GM21723 (cell line): Measurements from ENCODE around the gene MYORG.
A peak's percentile ranks its signal among the peaks of the same experiment; 100 is the strongest.

Experiments
- ATAC-seq: cut with Tn5 transposase; IDR thresholded peaks from one replicate; pipeline ENCODE4 v1.9.1; 2021; ENCODE audit warnings: mild to moderate bottlenecking, moderate library complexity; ENCODE audit not compliant: unreplicated experiment

MYORG gene

GRCh38 chr9:34334916-34335315 lies 41.8 kb downstream of the MYORG start:
- ATAC-seq = no peak

- ATAC-seq = no peak
Observed at GRCh38 chr9:34334337-34334824, 42.3 kb downstream of the MYORG start.

- ATAC-seq = no peak
Observed at GRCh38 chr9:34333836-34334235, 42.9 kb downstream of the MYORG start.

GRCh38 chr9:34332076-34332964 lies 44.4 kb downstream of the MYORG start:
- ATAC-seq = no peak

GRCh38 chr9:34331196-34331595 lies 45.5 kb downstream of the MYORG start:
- ATAC-seq = no peak

GRCh38 chr9:34328987-34329832 lies 47.5 kb downstream of the MYORG start, which contains the start of the genes KIF24 and NUDT2:
Gene KIF24, minus strand, starts transcription at chr9:34329268. Its CDS starts 17,922 bp downstream, at chr9:34311346.
Gene NUDT2, plus strand, starts transcription at chr9:34329569. Its CDS starts 9,471 bp downstream, at chr9:34339040.
- ATAC-seq = peak; percentile 93

GRCh38 chr9:34328500-34328986 lies 48.2 kb downstream of the MYORG start:
- ATAC-seq = peak; percentile 7

GRCh38 chr9:34326690-34327089 lies 50.0 kb downstream of the MYORG start:
- ATAC-seq = no peak

- no peak for ATAC-seq
Observed at GRCh38 chr9:34322899-34323591, 53.7 kb downstream of the MYORG start.

GRCh38 chr9:34321451-34321850 lies 55.2 kb downstream of the MYORG start:
- ATAC-seq = no peak

GRCh38 chr9:34318163-34318790 lies 58.4 kb downstream of the MYORG start:
- ATAC-seq = no peak

- no peak for ATAC-seq
Observed at GRCh38 chr9:34317436-34317835, 59.3 kb downstream of the MYORG start.
